HepG2 (cell line): ENCODE data around the gene MIDN. TPM values are rescaled to one million over a fixed set of nuclear protein-coding genes. Genes with fewer than 3 reads are reported as not detected.

Experiments used
- ARNTL ChIP-seq: sonication (generic); formaldehyde crosslinking; IDR thresholded peaks from 2 replicates; pipeline ENCODE4 v1.4.0; 2020; ENCODE audit warnings: mild to moderate bottlenecking, missing genetic modification reagents
- ATF7-NPFF ChIP-seq: sonication (generic); formaldehyde crosslinking; IDR thresholded peaks from 2 replicates; pipeline ENCODE4 v1.8.1; 2023; ENCODE audit warnings: mild to moderate bottlenecking, low read depth, missing genetic modification reagents, moderate library complexity
- CEBPB ChIP-seq: IDR thresholded peaks from 2 replicates; pipeline ENCODE4 v1.6.1; 2011; ENCODE audit warnings: low read depth, low read length, improper control_type of control experiment, borderline replicate concordance
- GMEB1 ChIP-seq: sonication (generic); formaldehyde crosslinking; IDR thresholded peaks from 2 replicates; pipeline ENCODE4 v1.5.1; 2020; ENCODE audit warnings: missing genetic modification reagents, mild to moderate bottlenecking, borderline replicate concordance
- GRHL1 ChIP-seq: sonication (generic); formaldehyde crosslinking; conservative IDR thresholded peaks from 2 replicates; pipeline ENCODE4 v1.8.0; 2022; ENCODE audit warnings: missing genetic modification reagents
- HDAC2 ChIP-seq: sonication (generic); formaldehyde crosslinking; IDR thresholded peaks from 2 replicates; pipeline ENCODE4 v1.4.0; 2020; ENCODE audit warnings: missing genetic modification reagents
- HMGXB3 ChIP-seq: sonication (generic); formaldehyde crosslinking; IDR thresholded peaks from 2 replicates; pipeline ENCODE4 v1.4.0; 2020; ENCODE audit warnings: missing genetic modification reagents, borderline replicate concordance
- MTF2 ChIP-seq: sonication (generic); formaldehyde crosslinking; IDR thresholded peaks from 2 replicates; pipeline ENCODE4 v1.5.0; 2020; ENCODE audit warnings: missing genetic modification reagents, borderline replicate concordance
- MYPOP ChIP-seq: sonication (generic); formaldehyde crosslinking; IDR thresholded peaks from 2 replicates; pipeline ENCODE4 v1.8.1; 2023; ENCODE audit warnings: mild to moderate bottlenecking, moderate library complexity, missing genetic modification reagents
- SNAPC4 ChIP-seq: sonication (generic); formaldehyde crosslinking; IDR thresholded peaks from 2 replicates; pipeline ENCODE4 v1.4.0; 2020; ENCODE audit warnings: mild to moderate bottlenecking, missing genetic modification reagents
- ZFP62 ChIP-seq: sonication (generic); formaldehyde crosslinking; IDR thresholded peaks from 2 replicates; pipeline ENCODE4 v1.4.0; 2020; ENCODE audit warnings: missing genetic modification reagents
- ZFX ChIP-seq: sonication (generic); formaldehyde crosslinking; IDR thresholded peaks from 2 replicates; pipeline ENCODE4 v1.4.0; 2020; ENCODE audit warnings: mild to moderate bottlenecking, low read depth, missing genetic modification reagents, moderate library complexity
- ZNF501 ChIP-seq: sonication (generic); formaldehyde crosslinking; IDR thresholded peaks from 2 replicates; pipeline ENCODE4 v1.5.1; 2020; ENCODE audit warnings: mild to moderate bottlenecking, moderate library complexity, missing genetic modification reagents
- ZNF570 ChIP-seq: sonication (generic); formaldehyde crosslinking; IDR thresholded peaks from 2 replicates; pipeline ENCODE4 v1.4.0; 2020; ENCODE audit warnings: mild to moderate bottlenecking, missing genetic modification reagents, borderline replicate concordance
- polyA plus RNA-seq, 8 experiments: library from polyadenylated mRNA; depleted of rRNA in 3 of 8; stranded (reverse) in 7 of 8; unstranded in 1 of 8; fragments of >200 nt; fragmentation: Illumina TruSeq in 4 of 8; extraction: Trizol in 4 of 8; gene quantifications; 2 replicates each; pipeline versions ENCODE4 v1.2.1 to v1.2.3, GENCODE V29; 2011 to 2016; ENCODE audit warnings: low read depth in 4 of 8, missing spikeins in 1 of 8, mixed read lengths in 1 of 8; ENCODE audit not compliant: insufficient read depth in 1 of 8
- total RNA-seq, 5 experiments: library from RNA; depleted of rRNA; stranded (reverse); fragments of >200 nt; fragmentation: Illumina TruSeq; extraction: Trizol; gene quantifications; 2 replicates each; pipeline ENCODE4 v1.2.3, GENCODE V29; 2016; ENCODE audit warnings: low read depth in 1 of 5

The MIDN gene
- total and polyA plus RNA-seq, 2 of the 13 experiments (the other 11 are each of a cell fraction or from before 2014, with no cell fraction given) = 8.4 to 18.0 TPM

GRCh38 chr19:1248139-1248785, at the start of gene MIDN (continued):
- 0 out of 2 replicates have a peak, but pooled peaks have one; percentile 46 for TF ChIP-seq HDAC2 (CRISPR knock-in tag)
- no peak for TF ChIP-seq GMEB1 (CRISPR knock-in tag)
- peak; percentile 49; the same call in 1 of the 2 replicates for TF ChIP-seq SNAPC4
- no peak; the same call in none of the 2 replicates for TF ChIP-seq ATF7-NPFF (CRISPR knock-in tag)
- TF ChIP-seq GRHL1 (CRISPR knock-in tag) = no peak
- peak; percentile 68 for TF ChIP-seq MYPOP (CRISPR knock-in tag)
- TF ChIP-seq HMGXB3 = no peak
- TF ChIP-seq ZFX (CRISPR knock-in tag) = peak; percentile 82
- no peak for TF ChIP-seq CEBPB
- peak; percentile 40; the same call in 1 of the 2 replicates for TF ChIP-seq ARNTL (CRISPR knock-in tag)
- peak; percentile 54; the same call in 1 of the 2 replicates for TF ChIP-seq ZNF501 (CRISPR knock-in tag)
- no peak for TF ChIP-seq ZNF570
- no peak for TF ChIP-seq MTF2
- TF ChIP-seq ZFP62 (CRISPR knock-in tag) = no peak
